Measurements from ENCODE around the gene LARGE2. TPM values are rescaled to one million over a fixed set of nuclear protein-coding genes. Genes with fewer than 3 reads are reported as not detected.

The LARGE2 gene
- total RNA-seq, 4 donors from 2014 or later = not detected

DNA sequence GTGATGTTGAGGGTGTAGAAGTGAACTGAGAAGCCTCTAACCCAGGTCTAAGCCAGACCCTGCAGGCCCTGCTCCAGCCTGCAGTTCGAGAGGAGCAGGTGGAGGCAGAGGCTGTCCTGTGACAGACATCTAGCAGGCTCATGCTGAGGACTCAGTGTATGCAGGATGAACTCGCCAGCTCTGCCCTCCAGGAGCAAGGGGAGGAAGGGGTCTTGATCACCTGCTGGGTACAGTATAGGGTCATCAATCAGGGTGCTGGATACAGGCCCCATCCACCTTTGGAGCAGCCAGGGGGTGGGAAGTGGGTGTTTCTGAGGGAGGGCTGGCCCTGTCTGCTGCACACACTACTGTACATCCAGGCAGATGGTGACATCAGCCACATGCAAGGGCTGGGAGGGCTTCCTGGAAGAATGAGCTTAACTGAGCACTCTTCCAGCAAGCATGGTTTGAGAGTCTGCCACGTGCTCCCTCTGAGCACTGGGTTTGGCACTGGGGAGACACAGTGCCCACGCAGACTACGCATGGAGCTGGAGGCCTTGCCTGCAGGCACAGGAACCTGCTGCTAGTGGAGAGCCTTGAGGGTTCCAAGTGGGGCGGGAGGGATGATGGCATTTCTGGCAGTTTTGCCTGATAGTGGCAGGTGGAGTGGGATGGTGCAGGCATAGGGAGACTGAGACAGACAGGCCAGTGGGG is 27.8 kb upstream of the LARGE2 start:
- Histone ChIP-seq H3K4me1 (peaks cover 0 to 10% of the 10 kb centered on the region in 2 donors), H3K27ac (no peak overlapping the region), H3K4me3 (no peak overlapping the region), H3K27me3 (peaks cover 0 to 13% (median 8%) of the 10 kb centered on the region in 3 donors), H3K9me3 (no peaks in the 10 kb centered on the region), H3K36me3 (no peaks in the 10 kb centered on the region)
- DNase-seq (no peak), ATAC-seq (no peak)
- TF ChIP-seq, protein P1, sequence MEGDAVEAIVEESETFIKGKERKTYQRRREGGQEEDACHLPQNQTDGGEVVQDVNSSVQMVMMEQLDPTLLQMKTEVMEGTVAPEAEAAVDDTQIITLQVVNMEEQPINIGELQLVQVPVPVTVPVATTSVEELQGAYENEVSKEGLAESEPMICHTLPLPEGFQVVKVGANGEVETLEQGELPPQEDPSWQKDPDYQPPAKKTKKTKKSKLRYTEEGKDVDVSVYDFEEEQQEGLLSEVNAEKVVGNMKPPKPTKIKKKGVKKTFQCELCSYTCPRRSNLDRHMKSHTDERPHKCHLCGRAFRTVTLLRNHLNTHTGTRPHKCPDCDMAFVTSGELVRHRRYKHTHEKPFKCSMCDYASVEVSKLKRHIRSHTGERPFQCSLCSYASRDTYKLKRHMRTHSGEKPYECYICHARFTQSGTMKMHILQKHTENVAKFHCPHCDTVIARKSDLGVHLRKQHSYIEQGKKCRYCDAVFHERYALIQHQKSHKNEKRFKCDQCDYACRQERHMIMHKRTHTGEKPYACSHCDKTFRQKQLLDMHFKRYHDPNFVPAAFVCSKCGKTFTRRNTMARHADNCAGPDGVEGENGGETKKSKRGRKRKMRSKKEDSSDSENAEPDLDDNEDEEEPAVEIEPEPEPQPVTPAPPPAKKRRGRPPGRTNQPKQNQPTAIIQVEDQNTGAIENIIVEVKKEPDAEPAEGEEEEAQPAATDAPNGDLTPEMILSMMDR (IDR thresholded peaks at IDR 0.05 in 4 of 5, conservative IDR thresholded peaks at IDR 0.05 in 1 of 5) = no peak
- TF ChIP-seq POLR2A (IDR thresholded peaks at IDR 0.05) = no peak
- intact Hi-C loops (cut with DNase I; ENCODE audit: low total_unique reads) = no loop called here
- in situ Hi-C loops (cut with MboI; ENCODE audit: low sequenced_read_pairs in 4 of 4) = no loop called here

DNA sequence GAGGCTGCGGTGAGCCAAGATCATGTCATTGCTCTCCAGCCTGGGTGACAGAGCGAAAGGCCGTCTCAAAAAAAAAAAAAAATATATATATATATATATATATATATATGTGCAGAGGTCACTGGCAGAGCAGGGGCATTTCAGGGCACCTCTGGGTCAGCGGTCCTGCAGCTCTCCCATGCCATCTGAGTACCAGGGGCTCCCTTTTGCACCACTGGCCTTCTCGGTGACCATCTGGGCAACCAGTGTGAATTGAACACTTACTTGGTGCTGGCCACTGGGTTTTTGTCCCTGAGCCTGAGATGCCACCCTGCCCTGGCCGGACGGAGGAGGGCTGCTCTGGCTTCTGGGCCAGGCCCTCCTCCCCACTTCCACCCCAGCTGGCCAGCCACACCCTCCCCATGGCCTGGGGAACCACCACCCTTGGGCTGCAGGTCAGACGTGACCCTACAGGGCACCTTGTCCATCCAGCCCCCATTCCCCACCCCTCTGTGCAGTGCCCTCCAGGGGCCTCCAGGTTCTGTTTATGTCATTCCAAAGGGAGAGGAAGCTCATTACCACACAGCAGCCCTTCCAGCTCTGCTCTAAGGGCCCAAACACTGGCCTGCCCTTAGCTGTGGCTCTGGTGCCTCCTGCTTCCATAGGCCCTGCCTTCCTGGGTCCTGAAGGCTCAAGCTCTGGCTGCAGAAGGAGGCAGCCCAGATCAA is 26.8 kb upstream of the LARGE2 start:
- H3K4me1 ChIP-seq = peaks cover 0 to 11% of the 10 kb centered on the region in 2 donors
- intact Hi-C loops (cut with DNase I; ENCODE audit: low total_unique reads) (no loop called here), in situ Hi-C loops (cut with MboI; ENCODE audit: low sequenced_read_pairs in 4 of 4) (no loop called here)
- peaks cover 0 to 15% (median 8%) of the 10 kb centered on the region in 3 donors for H3K27me3 ChIP-seq
- no peaks in the 10 kb centered on the region for H3K36me3 ChIP-seq
- no peak overlapping the region for H3K4me3 ChIP-seq
- DNase-seq = no peak
- no peak for ATAC-seq
- H3K27ac ChIP-seq = no peak overlapping the region
- no peaks in the 10 kb centered on the region for H3K9me3 ChIP-seq
- TF ChIP-seq, protein P1 (IDR thresholded peaks at IDR 0.05 in 4 of 5, conservative IDR thresholded peaks at IDR 0.05 in 1 of 5) = no peak
- no peak for TF ChIP-seq POLR2A (IDR thresholded peaks at IDR 0.05)

DNA sequence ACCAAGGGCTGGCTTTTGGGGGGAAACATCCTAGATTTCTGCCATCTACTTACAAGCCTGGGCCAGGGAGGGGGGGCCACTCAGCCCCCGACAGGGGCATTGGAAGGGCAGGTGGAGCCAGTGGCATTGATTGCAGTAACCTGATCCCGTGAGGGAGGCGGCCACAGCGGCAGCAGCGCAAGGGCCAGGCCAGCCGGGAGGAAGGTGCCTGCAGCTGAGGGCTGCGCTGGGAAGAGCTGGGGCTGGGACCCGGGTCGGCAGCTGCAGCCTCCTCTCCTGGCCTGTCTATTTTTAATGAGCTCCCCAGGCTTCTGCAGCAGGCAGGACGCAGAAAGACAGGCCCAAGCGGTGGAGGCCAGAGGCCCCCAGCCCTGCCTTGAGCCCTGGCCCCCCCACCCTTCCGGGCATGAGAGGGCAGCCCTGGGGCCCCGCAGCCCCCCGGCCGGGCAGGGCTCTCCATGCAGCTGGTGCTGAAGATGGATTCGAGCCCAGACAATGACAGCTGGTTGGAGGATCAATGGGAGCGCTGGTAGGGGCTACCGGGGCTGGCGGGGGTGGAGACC is 26.0 kb upstream of the LARGE2 start:
- in situ Hi-C loops (cut with MboI; ENCODE audit: low sequenced_read_pairs in 4 of 4) (no loop called here), intact Hi-C loops (cut with DNase I; ENCODE audit: low total_unique reads) (no loop called here)
- H3K4me1 ChIP-seq = peaks cover 0 to 16% of the 10 kb centered on the region in 2 donors
- H3K9me3 ChIP-seq = no peaks in the 10 kb centered on the region
- DNase-seq (no peak), ATAC-seq (no peak)
- no peak overlapping the region for H3K27ac ChIP-seq
- H3K36me3 ChIP-seq = no peaks in the 10 kb centered on the region
- peaks cover 0 to 15% (median 8%) of the 10 kb centered on the region in 3 donors for H3K27me3 ChIP-seq
- TF ChIP-seq, protein P1 (IDR thresholded peaks at IDR 0.05 in 4 of 5, conservative IDR thresholded peaks at IDR 0.05 in 1 of 5) = no peak
- TF ChIP-seq POLR2A (IDR thresholded peaks at IDR 0.05) = no peak
- H3K4me3 ChIP-seq = no peak overlapping the region

DNA sequence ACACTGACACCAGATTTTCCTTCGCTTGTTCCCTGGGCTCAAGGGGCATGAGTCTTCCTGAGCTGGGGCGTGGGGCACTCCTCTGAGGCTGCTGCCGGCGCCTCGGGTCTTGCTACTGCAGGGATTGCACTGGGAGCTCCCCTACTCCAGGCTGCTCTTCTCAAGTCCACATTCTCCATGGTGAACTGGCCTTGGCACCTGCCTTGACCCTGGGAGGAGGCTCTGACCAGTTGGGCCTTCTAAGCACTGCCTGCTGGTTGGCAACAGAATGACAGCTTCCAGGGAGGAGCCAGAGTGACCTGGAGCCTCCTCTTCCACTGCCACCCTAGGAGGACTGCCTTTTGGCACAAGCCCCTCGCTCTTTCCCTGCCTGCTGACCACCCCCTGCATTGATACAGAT is 24.9 kb upstream of the LARGE2 start:
- in situ Hi-C loops (cut with MboI; ENCODE audit: low sequenced_read_pairs in 4 of 4) (no loop called here), intact Hi-C loops (cut with DNase I; ENCODE audit: low total_unique reads) (no loop called here)
- H3K9me3 ChIP-seq = no peaks in the 10 kb centered on the region
- DNase-seq (no peak), ATAC-seq (no peak)
- peaks cover 0 to 15% (median 8%) of the 10 kb centered on the region in 3 donors for H3K27me3 ChIP-seq
- H3K27ac ChIP-seq = no peak overlapping the region
- peaks cover 0 to 16% of the 10 kb centered on the region in 2 donors for H3K4me1 ChIP-seq
- H3K4me3 ChIP-seq = no peak overlapping the region
- H3K36me3 ChIP-seq = no peaks in the 10 kb centered on the region
- TF ChIP-seq POLR2A (IDR thresholded peaks at IDR 0.05) = no peak
- TF ChIP-seq, protein P1 (IDR thresholded peaks at IDR 0.05 in 4 of 5, conservative IDR thresholded peaks at IDR 0.05 in 1 of 5) = no peak

Data from gastrocnemius medialis (tissue), 4 donors.